Heart left ventricle (tissue), 13 donors: ENCODE data around the gene FOXQ1.

Experiments
- POLR2A ChIP-seq, 2 donors: fragments of 450-650 bp; IDR thresholded peaks; one replicate each; pipeline ENCODE4 v1.6.1; 2017; ENCODE audit warnings: antibody characterized with exemption in 2 of 2, mild to moderate bottlenecking in 2 of 2, moderate library complexity in 2 of 2
- TF ChIP-seq, protein P1 (sequence below), 12 donors: fragments of 200-600 bp; sonication (generic) in 4 of 12; IDR thresholded peaks; one replicate each; pipeline versions ENCODE4 v1.5.0 to v1.8.0; 2018 to 2022; ENCODE audit warnings: antibody characterized with exemption in 12 of 12, mild to moderate bottlenecking in 5 of 12
- donor health status: ischemic (EF 13 %, LVEDD 7.1; RV severe dilation, severe dysfunction).
- donor health status: DM: no; HTN: yes; CAD: no.
- donor health status: DM: no; HTN: no; CAD: no.
- donor health status: ischemic (EF 25% LVEDD 6.9; RV normal size, moderate dysfunction).
- donor health status: ischemic (EF 25% LVEDD 5.7; RV mildly dilated, moderate dysfunction).
- donor health status: ischemic (EF 35%, LVEDD 5.7; RV mildly dilated, moderate dysfunction).
- donor health status: nonischemic (EF 11% LVEDD 7.7; RV severe dilation, severe dysfunction).
- donor health status: DM: yes; HTN: yes; CAD: no.
- donor health status: PGD.
- donor health status: ischemic (EF 29% LVEDD 5.4; RV normal size, mild dysfunction).
- donor health status: nonischemic (EF 23%, LVEDD 6.1; RV moderate dilation, normal function).

- TF ChIP-seq, protein P1, sequence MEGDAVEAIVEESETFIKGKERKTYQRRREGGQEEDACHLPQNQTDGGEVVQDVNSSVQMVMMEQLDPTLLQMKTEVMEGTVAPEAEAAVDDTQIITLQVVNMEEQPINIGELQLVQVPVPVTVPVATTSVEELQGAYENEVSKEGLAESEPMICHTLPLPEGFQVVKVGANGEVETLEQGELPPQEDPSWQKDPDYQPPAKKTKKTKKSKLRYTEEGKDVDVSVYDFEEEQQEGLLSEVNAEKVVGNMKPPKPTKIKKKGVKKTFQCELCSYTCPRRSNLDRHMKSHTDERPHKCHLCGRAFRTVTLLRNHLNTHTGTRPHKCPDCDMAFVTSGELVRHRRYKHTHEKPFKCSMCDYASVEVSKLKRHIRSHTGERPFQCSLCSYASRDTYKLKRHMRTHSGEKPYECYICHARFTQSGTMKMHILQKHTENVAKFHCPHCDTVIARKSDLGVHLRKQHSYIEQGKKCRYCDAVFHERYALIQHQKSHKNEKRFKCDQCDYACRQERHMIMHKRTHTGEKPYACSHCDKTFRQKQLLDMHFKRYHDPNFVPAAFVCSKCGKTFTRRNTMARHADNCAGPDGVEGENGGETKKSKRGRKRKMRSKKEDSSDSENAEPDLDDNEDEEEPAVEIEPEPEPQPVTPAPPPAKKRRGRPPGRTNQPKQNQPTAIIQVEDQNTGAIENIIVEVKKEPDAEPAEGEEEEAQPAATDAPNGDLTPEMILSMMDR (IDR thresholded peaks at IDR 0.05), result no peak
- TF ChIP-seq POLR2A (IDR thresholded peaks at IDR 0.05), result no peak
Observed at GRCh38 chr6:1334684-1335083, 22.8 kb downstream of the FOXQ1 start.
